Activated CD4-positive, alpha-beta T cell treated with anti-CD3 and anti-CD28 coated beads, Interleukin-2, amount 50 U/mL, for 48 hours (primary cell): ENCODE data around the gene TMEM95.
"Not testable (repeated sequence)": the region's sequence is repeated elsewhere in the genome, so short reads cannot be mapped to it uniquely, and the experiment has no call there.

ENCODE experiments used
- DNase-seq, 2 experiments: peaks; one replicate each; pipeline ENCODE4 v3.0.0-alpha.2; 2020

The TMEM95 gene

GRCh38 chr17:7347630-7348477, 7.1 kb upstream of the TMEM95 start:
- no peak for DNase-seq

GRCh38 chr17:7348478-7349242, 6.3 kb upstream of the TMEM95 start:
- DNase-seq: no peak

GRCh38 chr17:7351665-7352502, 3.1 kb upstream of the TMEM95 start, which contains the start of gene KCTD11:
Gene KCTD11, plus strand, starts transcription at chr17:7352162.
- peak; percentile 85 to 90 for DNase-seq

- DNase-seq: no peak
Observed at GRCh38 chr17:7352503-7352889, 2.5 kb upstream of the TMEM95 start.

GRCh38 chr17:7352910-7353635, 1.9 kb upstream of the TMEM95 start:
- no peak for DNase-seq

GRCh38 chr17:7354262-7354843, 603 bp upstream of the TMEM95 start:
- DNase-seq: peak; percentile 47 to 65

GRCh38 chr17:7355573-7355972, 617 bp downstream of the TMEM95 start:
- DNase-seq: no peak

GRCh38 chr17:7356072-7356549, 1.2 kb downstream of the TMEM95 start:
- DNase-seq: peak; percentile 90 to 92

- no peak for DNase-seq
Observed at GRCh38 chr17:7356756-7357155, 1.8 kb downstream of the TMEM95 start.

GRCh38 chr17:7357381-7357780, 2.4 kb downstream of the TMEM95 start:
- no peak for DNase-seq

GRCh38 chr17:7361906-7362305, 7.0 kb downstream of the TMEM95 start:
- DNase-seq: no peak

GRCh38 chr17:7363311-7363710, 8.4 kb downstream of the TMEM95 start:
- DNase-seq: no peak

- DNase-seq: not testable (repeated sequence)
Observed at GRCh38 chr17:7365963-7366362, 11.0 kb downstream of the TMEM95 start.

- no peak for DNase-seq
Observed at GRCh38 chr17:7367083-7367482, 12.1 kb downstream of the TMEM95 start.

GRCh38 chr17:7367918-7368598, 13.1 kb downstream of the TMEM95 start:
- no peak for DNase-seq

- DNase-seq: not testable (repeated sequence)
Observed at GRCh38 chr17:7368599-7368994, 13.6 kb downstream of the TMEM95 start.

- DNase-seq: no peak
Observed at GRCh38 chr17:7369825-7370224, 14.9 kb downstream of the TMEM95 start.

GRCh38 chr17:7370853-7371252, 15.9 kb downstream of the TMEM95 start:
- DNase-seq: no peak

- no peak for DNase-seq
Observed at GRCh38 chr17:7374353-7374752, 19.4 kb downstream of the TMEM95 start.

- no peak for DNase-seq
Observed at GRCh38 chr17:7379134-7379533, 24.2 kb downstream of the TMEM95 start.

GRCh38 chr17:7380321-7380720, 25.4 kb downstream of the TMEM95 start:
- DNase-seq: no peak
